HG02870 (cell line): ENCODE data around the gene PLCD1.
"Not testable (repeated sequence)": the region's sequence is repeated elsewhere in the genome, so short reads cannot be mapped to it uniquely, and the experiment has no call there.

Source experiments
- ATAC-seq: cut with Tn5 transposase; IDR thresholded peaks from one replicate; pipeline ENCODE4 v1.9.1; 2021; ENCODE audit warnings: mild to moderate bottlenecking, moderate library complexity; ENCODE audit not compliant: unreplicated experiment

The PLCD1 gene

DNA sequence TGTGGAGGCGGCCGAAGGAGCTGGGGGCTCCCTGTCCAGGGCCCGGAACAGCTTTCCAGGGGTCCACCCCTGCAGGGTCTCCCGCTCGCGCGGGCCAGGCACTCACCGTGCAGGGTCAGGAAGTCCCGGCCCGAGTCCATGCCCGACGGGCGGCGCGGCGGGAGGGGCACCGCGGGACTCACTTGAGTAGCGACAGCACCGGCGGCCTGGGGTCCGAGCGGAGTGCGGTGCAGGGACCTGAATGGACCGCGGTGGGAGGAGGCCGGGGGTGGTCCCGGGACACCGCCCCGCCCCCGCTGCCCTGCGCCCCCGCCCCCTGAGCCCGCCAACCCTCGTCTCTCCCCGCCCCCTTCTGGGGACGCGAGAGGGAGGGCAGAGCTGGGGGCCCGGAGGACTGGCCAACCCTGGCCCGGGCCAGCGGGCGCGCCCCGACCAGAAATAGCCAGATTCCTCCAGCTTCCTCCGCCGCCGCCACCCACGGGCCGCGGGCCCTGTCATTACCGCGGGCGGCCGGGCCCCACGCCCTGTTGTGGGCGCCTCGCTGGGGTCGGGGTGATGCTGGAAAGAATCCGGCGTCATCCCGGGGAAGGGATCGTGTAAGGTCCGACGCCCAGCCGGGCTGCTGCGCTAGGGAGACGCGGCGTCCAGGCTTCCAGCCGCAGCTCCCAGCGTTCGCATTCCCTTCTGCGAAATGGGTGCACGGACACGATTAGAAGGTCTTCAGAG is at the start of gene PLCD1:
Gene PLCD1 (minus strand): TSS at position 243 of the 726 bp plus-strand sequence. CDS start 103 bp downstream, at position 140.
- ATAC-seq: no peak

GRCh38 chr3:38077073-38077472 is 47.6 kb upstream of the PLCD1 start:
- ATAC-seq: not testable (repeated sequence)

- ATAC-seq: no peak
Observed at GRCh38 chr3:38070013-38070412, 40.6 kb upstream of the PLCD1 start.

- no peak for ATAC-seq
Observed at GRCh38 chr3:38067508-38068233, 38.2 kb upstream of the PLCD1 start.

DNA sequence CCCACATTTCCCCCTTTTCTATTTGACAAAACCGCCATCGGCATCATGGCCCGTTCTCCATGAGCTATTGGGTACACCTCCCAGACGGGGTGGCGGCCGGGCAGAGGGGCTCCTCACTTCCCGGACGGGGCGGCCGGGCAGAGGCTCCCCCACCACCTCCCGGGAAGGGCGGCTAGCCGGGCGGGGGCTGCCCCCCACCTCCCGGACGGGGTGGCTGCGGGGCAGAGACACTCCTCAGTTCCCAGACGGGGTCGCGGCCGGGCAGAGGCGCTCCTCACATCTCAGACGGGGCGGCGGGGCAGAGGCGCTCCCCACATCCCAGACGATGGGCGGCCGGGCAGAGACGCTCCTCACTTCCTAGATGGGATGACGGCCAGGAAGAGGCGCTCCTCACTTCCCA is 35.0 kb upstream of the PLCD1 start:
- not testable (repeated sequence) for ATAC-seq

- no peak for ATAC-seq
Observed at GRCh38 chr3:38062809-38063208, 33.4 kb upstream of the PLCD1 start.

GRCh38 chr3:38059591-38059990 is 30.1 kb upstream of the PLCD1 start:
- no peak for ATAC-seq

GRCh38 chr3:38059148-38059547 is 29.7 kb upstream of the PLCD1 start:
- no peak for ATAC-seq

- ATAC-seq: no peak
Observed at GRCh38 chr3:38054499-38055001, 25.1 kb upstream of the PLCD1 start.

DNA sequence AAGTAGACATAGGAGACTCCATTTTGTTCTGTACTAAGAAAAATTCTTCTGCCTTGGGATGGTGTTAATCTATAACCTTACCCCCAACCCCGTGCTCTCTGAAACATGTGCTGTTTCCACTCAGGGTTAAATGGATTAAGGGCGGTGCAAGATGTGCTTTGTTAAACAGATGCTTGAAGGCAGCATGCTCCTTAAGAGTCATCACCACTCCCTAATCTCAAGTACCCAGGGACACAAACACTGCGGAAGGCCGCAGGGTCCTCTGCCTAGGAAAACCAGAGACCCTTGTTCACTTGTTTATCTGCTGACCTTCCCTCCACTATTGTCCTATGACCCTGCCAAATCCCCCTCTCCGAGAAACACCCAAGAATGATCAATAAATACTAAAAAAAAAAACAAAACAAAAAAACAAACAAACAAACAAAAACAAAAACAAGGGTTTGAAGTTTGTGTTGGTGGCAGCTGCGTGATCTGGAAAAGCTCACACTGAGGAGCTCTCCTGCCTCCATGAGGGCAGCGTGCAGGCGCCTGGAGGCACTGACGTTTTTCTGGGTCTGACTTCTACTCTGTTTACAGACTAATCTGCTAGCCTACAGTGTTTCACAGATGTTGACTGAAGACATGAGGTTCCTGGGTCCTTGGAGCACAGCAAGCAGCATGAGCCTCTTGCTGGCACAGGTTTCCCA is 24.5 kb upstream of the PLCD1 start:
- ATAC-seq: not testable (repeated sequence)

DNA sequence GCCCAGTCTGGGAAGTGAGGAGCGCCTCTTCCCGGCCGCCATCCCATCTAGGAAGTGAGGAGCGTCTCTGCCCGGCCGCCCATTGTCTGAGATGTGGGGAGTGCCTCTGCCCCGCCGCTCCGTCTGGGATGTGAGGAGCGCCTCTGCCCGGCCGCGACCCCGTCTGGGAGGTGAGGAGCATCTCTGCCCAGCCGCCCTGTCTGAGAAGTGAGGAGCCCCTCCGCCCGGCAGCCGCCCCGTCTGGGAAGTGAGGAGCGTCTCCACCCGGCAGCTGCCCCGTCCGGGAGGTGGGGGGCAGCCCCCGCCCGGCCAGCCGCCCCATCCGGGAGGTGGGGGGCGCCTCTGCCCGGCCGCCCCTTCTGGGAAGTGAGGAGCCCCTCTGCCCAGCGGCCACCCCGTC is 23.8 kb upstream of the PLCD1 start:
- not testable (repeated sequence) for ATAC-seq

GRCh38 chr3:38051131-38051530 is 21.7 kb upstream of the PLCD1 start:
- no peak for ATAC-seq

DNA sequence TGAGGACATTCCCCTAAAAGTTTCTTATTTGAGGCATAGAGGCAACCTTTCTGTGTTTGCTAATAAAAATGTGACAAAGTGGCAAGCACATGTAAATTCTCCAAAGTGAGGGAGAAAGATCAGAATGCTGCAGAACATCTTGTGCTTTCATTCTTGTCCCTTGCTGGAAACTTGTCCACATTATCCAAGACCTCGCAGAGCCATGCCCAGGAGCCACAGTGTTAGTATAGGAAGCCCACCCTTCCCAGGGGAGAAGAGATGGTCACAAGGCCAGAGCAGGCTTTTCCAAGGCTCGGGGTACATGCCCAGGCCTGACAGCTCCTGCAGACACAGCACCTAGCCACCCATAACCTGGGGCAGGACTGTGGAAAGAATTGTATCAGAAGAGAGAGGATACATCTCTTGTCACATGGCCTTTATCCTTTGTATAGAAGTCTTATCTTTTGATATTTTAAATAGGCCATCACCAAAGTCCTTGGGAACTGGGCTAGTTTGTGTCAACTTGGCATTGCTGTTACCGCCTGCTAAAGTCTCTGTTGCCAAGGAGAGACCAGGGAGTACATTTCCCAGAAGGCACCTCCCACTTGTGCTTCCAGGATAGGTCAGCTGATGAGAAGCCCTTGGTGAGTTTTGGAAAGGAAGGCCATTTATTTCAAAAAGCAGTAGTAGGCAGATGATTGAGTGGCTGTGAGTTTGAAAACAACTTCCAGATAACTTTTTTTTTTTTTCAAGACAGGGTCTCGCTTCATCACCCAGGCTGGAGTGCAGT is 20.1 kb upstream of the PLCD1 start:
- ATAC-seq: no peak

DNA sequence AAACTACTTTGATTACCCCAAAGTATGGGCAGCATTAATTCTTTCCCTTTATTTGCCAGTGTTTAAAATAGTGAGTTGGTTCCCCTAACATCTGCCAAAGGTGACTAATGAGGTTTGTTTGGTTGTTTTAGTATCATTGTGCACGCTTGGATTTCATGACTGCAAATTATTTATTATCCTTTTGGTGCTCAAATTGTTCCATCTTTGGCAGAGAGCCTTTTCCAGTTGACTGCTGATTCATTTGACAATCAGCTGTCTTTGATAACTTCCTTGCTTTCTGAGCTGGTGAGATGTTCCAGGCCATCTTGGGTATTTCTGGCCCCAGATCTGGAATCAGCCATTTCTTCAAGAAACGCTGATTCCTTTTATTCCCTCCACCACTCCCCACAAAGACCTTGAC is 18.5 kb upstream of the PLCD1 start:
- no peak for ATAC-seq

DNA sequence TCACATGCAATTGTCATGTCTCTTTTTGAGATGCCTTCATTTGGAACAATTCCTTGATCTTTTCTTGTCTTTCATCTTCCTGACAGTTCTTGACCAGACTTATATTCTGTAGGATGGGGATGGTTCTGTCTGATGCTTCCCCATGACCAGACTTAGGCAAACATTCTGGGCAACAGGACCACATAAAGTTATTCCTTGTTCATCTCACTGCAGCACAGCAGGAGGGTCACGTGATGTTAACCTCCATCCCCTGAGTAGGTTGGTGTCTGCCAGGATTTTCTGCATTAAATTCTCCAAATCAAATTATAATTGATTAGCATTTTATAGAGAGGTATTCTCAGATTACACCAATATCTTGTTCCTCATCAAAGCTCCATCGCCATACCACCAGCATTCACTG is 17.4 kb upstream of the PLCD1 start:
- no peak for ATAC-seq

DNA sequence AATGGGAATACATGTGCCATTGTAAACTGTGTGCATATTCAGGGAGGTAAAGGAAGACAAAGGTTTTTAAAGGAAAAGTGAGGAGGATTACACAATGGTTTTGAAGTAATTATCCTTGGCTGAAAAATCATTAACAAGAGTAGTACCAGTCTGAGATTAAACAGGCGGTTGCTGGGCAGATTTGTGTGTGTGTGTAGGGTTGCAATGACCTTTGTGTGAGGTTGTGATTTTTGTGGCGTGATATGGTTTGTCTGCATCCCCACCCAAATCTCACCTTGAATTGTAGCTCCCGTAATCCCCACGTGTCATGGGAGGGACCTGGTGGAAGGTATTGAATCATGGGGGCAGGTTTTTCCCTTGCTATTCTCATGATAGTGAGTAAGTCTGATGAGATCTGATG is 16.6 kb upstream of the PLCD1 start:
- no peak for ATAC-seq

GRCh38 chr3:38043486-38043885 is 14.0 kb upstream of the PLCD1 start:
- ATAC-seq: no peak

DNA sequence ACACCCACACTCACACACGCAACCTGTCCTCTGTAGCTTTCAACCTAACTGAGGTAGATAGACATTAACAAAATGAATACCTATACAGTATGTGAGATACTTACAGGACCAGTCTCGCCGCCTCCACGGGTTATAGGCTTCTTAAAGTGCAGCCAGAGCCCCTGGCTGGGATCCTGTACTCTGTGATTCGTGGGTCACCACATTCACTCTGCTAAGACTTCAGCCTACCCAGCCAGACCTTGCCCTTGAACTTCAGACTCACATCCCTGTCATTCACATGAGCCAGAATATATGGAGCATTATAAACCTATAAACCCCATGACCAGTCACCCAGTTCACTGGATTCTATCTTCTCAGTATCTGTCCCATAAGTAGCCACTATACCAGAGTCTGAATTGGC is 11.0 kb upstream of the PLCD1 start:
- ATAC-seq: no peak

- peak; percentile 54 for ATAC-seq
Observed at GRCh38 chr3:38039899-38040261, 10.4 kb upstream of the PLCD1 start.

- ATAC-seq: peak; percentile 88
Observed at GRCh38 chr3:38039101-38039898, 9.9 kb upstream of the PLCD1 start, which contains the start of gene DLEC1. TSS of gene DLEC1 (plus strand) at chr3:38039208. CDS start at chr3:38039226, 18 bp downstream.
